HG02870 (cell line): Measurements from ENCODE around the gene CES5A.
"Not testable (repeated sequence)": the region's sequence is repeated elsewhere in the genome, so short reads cannot be mapped to it uniquely, and the experiment has no call there.

ENCODE experiments used
- ATAC-seq: cut with Tn5 transposase; IDR thresholded peaks from one replicate; pipeline ENCODE4 v1.9.1; 2021; ENCODE audit warnings: mild to moderate bottlenecking, moderate library complexity; ENCODE audit not compliant: unreplicated experiment

CES5A gene

DNA sequence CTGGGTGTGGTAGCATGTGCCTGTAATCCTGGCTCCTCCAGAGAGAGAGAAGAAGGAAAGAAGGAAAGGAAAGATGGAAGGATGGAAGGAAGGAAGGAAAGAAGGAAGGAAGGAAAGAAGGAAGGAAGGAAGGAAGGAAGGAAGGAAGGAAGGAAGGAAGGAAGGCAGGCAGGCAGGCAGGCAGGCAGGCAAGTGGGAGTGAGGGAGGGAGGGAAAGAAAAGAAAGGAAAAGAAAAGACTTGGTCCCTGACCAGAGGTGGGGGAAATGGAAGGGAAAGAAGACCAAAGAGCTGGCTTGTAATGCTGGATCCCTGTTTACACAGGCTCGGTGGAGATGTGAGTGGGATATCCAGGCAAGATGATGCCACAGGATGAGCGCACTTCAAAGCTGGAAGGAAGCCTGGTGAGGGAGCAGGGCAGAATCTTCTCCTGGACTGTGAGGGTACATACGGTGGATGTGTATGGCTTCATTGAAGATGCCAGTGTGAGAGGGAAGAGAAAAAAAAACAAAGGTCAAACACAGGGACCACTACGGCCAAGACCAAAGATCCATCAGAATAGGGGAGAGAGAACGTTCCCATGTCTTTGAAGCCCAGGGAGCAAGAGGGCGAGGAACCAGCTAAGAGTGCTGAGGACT is 44.4 kb downstream of the CES5A start:
- no peak for ATAC-seq

- ATAC-seq, result not testable (repeated sequence)
These were observed 45.9 kb downstream of the CES5A start for GRCh38 chr16:55829232-55829631.

GRCh38 chr16:55828680-55829079 is 46.5 kb downstream of the CES5A start:
- no peak for ATAC-seq

DNA sequence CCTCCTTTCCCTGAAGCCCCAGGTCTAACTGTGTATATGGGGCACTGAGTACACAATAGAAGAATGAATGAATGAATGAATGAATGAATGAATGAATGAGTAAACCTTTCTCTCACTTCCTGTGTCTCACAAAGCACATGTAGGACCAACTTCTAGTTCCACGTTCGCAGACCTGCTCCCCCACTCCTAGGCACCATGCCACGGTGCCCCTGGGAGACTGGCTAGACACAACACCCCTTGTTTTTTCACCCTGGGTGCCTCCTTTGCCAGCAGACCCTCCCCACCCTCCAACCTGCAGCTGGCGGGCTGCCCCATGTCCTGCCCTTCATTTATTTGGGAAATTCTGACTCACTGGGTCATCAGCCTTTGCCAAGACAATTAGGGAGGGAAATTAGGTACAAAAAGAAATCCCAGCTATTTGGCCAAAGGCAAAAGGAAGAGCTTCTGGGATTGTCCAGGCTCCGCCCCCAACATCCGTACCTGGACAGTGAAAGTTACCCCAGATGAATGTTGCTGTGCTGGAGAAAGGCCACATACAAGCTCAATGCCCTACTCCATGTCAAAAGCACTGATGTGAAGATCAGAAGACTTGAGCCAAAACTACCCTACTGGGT is 50.0 kb downstream of the CES5A start:
- ATAC-seq, result no peak

DNA sequence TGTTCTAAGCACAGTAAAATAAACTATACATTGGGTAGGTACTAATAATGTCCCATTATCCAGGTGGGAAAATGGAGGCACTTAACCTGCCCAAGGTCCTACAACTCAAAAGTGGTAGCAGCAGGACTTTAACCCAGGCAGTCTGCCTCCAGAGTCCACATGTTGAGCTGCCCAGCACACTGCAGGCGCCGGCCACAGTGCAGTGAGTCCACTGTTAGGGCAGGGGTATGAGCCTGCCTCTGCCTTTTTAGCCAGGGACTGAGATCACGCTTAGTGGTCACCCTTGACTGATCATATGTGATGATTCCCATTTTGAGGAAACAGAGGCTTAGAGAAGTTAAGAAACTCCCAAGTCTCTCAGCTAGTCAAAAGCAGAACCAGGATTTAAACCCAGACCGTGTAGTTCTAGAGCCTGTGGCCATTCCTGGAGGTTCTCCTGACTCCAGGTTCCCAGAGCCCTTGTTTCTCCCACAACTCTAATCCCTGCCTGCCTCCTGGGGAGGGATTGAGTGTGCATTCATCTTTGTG is 50.6 kb downstream of the CES5A start:
- no peak for ATAC-seq

DNA sequence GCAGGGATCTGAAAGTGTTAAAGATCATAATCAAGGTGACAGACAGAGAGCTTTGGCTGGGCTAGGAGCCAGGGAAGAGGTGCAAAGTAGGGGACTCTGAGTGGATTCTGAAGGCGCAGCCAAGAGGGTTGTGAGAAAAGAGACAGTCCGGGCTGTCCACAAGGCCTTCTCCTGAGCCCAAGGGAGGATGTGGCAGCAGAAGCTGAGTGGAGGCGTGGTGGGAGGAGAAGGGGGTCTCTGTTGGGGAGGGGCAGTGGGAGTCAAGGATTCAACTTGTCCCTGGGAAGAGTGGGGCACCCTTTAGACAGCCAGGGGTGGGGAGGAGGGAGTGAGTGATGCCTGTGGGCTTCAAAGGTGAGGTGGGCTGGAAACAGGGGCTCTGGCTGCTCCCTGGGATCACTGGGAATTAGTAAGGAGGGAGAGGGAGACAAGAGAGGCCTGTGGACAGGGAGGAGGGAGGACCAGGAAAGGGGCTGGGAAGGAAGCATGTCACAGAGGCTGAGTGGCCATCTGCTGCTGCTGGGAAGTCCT is 52.8 kb downstream of the CES5A start:
- ATAC-seq, result no peak

DNA sequence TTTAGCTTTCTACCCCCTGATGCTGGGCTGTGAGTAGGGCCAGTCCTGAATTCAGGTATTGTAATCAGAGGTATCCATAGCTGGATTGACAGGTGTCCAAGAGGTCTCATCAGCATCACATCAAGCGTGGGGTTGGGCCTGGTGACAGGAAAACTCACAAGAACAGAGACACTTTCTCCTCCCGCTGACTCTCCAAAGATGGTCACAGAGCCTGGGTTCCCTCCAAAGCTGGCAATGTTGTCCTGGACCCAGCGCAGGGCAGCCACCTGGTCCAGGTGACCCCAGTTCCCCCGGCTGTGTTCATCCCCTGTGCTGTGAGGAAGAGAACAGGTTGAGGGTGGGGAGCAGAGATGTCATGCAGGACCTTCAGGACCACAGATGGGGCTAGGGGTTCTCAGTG is 54.0 kb downstream of the CES5A start:
- ATAC-seq, result no peak

- ATAC-seq, result no peak
These were observed 54.6 kb downstream of the CES5A start for GRCh38 chr16:55820615-55821014.

- no peak for ATAC-seq
These were observed 57.8 kb downstream of the CES5A start for GRCh38 chr16:55817236-55817912.

DNA sequence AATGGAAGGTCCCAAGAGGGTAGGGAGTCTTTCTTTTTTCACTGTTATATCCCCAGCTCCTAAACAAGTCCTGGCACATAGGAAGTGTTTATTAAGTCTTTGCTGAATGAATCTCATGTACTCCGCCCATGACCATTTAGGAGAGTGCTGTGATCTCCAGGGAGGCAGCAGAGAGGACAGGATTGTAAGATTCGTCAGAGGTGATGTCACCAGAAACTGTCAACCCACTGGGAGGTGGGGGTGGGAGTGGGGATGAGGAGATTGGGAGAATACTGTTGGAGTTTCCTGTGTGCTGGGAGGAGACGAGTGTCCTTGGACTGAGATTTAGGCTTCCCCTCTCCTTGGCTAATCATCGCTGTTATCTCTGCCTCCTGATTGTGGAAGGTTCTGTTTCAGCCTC is 59.0 kb downstream of the CES5A start:
- ATAC-seq, result not testable (repeated sequence)

DNA sequence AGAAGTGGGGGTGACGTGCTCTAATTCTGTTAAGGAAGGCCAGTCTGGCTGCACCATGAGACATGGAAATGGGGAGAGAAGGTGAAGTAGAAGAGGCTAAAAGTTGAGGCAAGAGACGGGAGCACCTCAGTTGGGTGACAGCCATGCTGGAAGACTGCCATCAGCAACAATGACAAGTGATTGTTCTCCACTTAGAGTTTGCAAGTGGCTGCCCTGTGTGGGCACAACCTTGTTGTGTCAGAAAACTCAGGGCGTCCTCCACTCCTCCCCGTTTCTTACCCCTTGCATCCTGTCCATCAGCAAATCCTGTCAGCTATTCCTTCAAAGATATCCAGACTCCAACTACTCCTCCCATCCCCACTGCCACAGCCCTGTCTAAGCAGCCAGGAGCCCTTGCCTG is 59.9 kb downstream of the CES5A start:
- ATAC-seq, result no peak

DNA sequence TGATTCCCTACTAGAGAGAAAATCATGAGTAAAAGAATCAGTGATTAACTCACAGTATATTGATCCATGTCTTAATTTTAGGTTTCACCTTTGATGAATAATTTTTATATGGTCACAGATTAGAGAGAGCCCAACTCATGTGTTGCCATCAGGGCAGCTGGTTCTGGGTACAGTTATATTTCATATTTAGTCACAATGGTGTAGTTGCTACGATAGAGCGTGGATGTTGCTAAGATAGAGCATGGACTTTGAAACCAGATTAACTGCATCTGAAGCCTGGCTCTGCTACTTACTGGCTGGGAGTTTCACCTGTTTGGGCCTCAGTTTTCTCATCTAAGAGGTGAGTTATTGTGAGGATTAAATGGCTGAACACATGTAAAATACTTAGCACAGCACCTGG is 61.0 kb downstream of the CES5A start:
- not testable (repeated sequence) for ATAC-seq

GRCh38 chr16:55813730-55814129 is 61.4 kb downstream of the CES5A start:
- ATAC-seq, result not testable (repeated sequence)

- ATAC-seq, result no peak
These were observed 62.2 kb downstream of the CES5A start for GRCh38 chr16:55812951-55813350.

GRCh38 chr16:55811811-55812210 is 63.4 kb downstream of the CES5A start:
- ATAC-seq, result no peak

GRCh38 chr16:55810451-55810961 is 64.7 kb downstream of the CES5A start:
- ATAC-seq, result no peak

- no peak for ATAC-seq
These were observed 65.3 kb downstream of the CES5A start for GRCh38 chr16:55809851-55810250.

- no peak for ATAC-seq
These were observed 65.8 kb downstream of the CES5A start for GRCh38 chr16:55809386-55809785.

GRCh38 chr16:55808286-55808685 is 66.9 kb downstream of the CES5A start:
- ATAC-seq, result not testable (repeated sequence)

DNA sequence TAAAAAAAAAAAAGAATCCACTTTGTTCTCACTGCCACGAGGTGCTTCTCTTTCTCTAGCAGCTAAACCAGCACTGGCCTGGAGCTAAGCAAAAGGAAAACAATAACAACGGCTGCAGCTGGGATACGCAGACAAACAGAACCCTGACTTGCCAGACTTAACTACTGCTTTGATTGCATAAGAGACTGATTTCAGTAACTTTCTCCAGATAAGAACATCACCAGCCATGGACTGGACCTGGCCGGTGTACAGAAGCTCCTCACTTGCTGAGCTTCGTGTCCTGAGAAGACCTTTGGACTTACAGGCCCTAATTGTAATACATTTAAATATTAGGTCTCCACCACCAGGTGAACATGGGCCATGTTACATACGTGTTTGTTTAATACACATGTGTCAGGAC is 70.1 kb downstream of the CES5A start:
- ATAC-seq, result not testable (repeated sequence)

- not testable (repeated sequence) for ATAC-seq
These were observed 71.5 kb downstream of the CES5A start for GRCh38 chr16:55803681-55804080.
